Measurements from ENCODE around the gene JMJD6. TPM values are rescaled to one million over a fixed set of nuclear protein-coding genes. Genes with fewer than 3 reads are reported as not detected.

Gene JMJD6
- total RNA-seq, 1 experiment from 2014 or later = 47.6 TPM

DNA sequence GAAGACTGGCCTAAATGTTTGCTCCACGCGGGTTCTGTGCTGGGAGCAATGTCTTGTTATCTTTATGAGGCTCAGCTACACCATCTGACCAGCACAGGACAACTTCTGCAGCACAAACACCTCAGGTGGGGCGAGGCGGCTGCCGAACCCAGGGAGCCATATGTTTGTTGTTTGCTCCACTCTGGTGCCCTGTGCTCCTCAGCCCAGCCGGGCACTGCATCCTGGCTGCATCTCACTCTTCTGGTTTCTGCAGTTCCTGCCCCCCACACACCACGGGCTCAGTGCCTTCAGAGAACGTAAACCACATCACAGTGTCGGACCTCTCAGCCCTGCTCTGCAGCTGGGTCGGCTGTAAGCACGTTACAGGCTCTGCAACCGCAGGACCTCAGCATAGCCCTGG, 48.1 kb downstream of the JMJD6 start:
- no peaks in the 10 kb centered on the region; a peak in 1 of 4 replicates for H3K36me3 ChIP-seq (ENCODE audit: control insufficient read depth in 1 of 2, insufficient read depth in 2 of 2, low read length in 2 of 2)
- no peak overlapping the region for H2AFZ ChIP-seq (ENCODE audit: low read depth, low read length, poor library complexity, severe bottlenecking)
- no peak overlapping the region for H3K4me3 ChIP-seq (replicated peaks in 1 of 2; ENCODE audit: low read depth in 1 of 2, low read length in 2 of 2)
- POLR2A ChIA-PET = interaction anchor here (1.3 kb wide), 1 partner anchor 121 kb away, joined by 3 read pairs; no protein-coding TSS in a partner anchor
- no peak for TF ChIP-seq CEBPB (IDR thresholded peaks at IDR 0.05; ENCODE audit: low read depth)
- no peak for TF ChIP-seq SIN3A (IDR thresholded peaks at IDR 0.05; ENCODE audit: low read depth)
- TF ChIP-seq EGR1 (IDR thresholded peaks at IDR 0.05; ENCODE audit: low read depth) = no peak
- TF ChIP-seq JUND (IDR thresholded peaks at IDR 0.05) = no peak
- no peak for TF ChIP-seq SP1 (IDR thresholded peaks at IDR 0.05; ENCODE audit: low read depth)
- TF ChIP-seq, protein P1, sequence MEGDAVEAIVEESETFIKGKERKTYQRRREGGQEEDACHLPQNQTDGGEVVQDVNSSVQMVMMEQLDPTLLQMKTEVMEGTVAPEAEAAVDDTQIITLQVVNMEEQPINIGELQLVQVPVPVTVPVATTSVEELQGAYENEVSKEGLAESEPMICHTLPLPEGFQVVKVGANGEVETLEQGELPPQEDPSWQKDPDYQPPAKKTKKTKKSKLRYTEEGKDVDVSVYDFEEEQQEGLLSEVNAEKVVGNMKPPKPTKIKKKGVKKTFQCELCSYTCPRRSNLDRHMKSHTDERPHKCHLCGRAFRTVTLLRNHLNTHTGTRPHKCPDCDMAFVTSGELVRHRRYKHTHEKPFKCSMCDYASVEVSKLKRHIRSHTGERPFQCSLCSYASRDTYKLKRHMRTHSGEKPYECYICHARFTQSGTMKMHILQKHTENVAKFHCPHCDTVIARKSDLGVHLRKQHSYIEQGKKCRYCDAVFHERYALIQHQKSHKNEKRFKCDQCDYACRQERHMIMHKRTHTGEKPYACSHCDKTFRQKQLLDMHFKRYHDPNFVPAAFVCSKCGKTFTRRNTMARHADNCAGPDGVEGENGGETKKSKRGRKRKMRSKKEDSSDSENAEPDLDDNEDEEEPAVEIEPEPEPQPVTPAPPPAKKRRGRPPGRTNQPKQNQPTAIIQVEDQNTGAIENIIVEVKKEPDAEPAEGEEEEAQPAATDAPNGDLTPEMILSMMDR (IDR thresholded peaks at IDR 0.05 in 2 of 3, conservative IDR thresholded peaks at IDR 0.05 in 1 of 3; ENCODE audit: borderline replicate concordance in 1 of 3, insufficient read depth in 1 of 3, low read depth in 2 of 3, low read length in 2 of 3) = no peak
- TF ChIP-seq, protein P2, sequence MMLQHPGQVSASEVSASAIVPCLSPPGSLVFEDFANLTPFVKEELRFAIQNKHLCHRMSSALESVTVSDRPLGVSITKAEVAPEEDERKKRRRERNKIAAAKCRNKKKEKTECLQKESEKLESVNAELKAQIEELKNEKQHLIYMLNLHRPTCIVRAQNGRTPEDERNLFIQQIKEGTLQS (IDR thresholded peaks at IDR 0.05) = no peak
- TF ChIP-seq REST (IDR thresholded peaks at IDR 0.05; ENCODE audit: low read depth) = no peak
- no peaks in the 10 kb centered on the region for H3K79me2 ChIP-seq (ENCODE audit: insufficient read depth, low read length)
- no peaks in the 10 kb centered on the region for H4K20me1 ChIP-seq (ENCODE audit: insufficient read depth)
- CTCF ChIA-PET = interaction anchor here (1.2 kb wide), 1 partner anchor 92 kb away, joined by 3 read pairs; the partner anchor contains the start of gene ST6GALNAC2
- no peak overlapping the region for H3K9ac ChIP-seq (ENCODE audit: low read length)
- no peak overlapping the region for H3K4me2 ChIP-seq (ENCODE audit: low read length)
- no peaks in the 10 kb centered on the region for H3K27me3 ChIP-seq (ENCODE audit: insufficient read depth, low read length)
- no peak overlapping the region for H3K27ac ChIP-seq (ENCODE audit: low read depth, low read length)
- intact Hi-C loops (cut with micrococcal nuclease) = no loop called here
- H3K9me2 ChIP-seq (ENCODE audit: insufficient read depth) = no peaks in the 10 kb centered on the region
- RAD21 ChIA-PET (ENCODE audit: low non-redundant PET in 1 of 2, low total read pairs in 2 of 2, uncharacterized antibody in 2 of 2, unreplicated experiment in 2 of 2) = no interaction called here
- ATAC-seq (no peak), DNase-seq (ENCODE audit: low read depth, low spot score) (no peak)
- H3K9me3 ChIP-seq (ENCODE audit: control insufficient read depth in 1 of 2, insufficient read depth in 1 of 2, low read depth in 1 of 2, low read length in 2 of 2) = no peaks in the 10 kb centered on the region
- no peaks in the 10 kb centered on the region for H3K4me1 ChIP-seq (ENCODE audit: control insufficient read depth in 1 of 2, insufficient read depth in 2 of 2, low read length in 2 of 2)
- no TSS peak for BruUV-seq (replicated peaks)
